HG03460 (cell line): ENCODE measurements around the gene GIPC3.
"Not testable (repeated sequence)": the region's sequence is repeated elsewhere in the genome, so short reads cannot be mapped to it uniquely, and the experiment has no call there.

Source experiments
- ATAC-seq: cut with Tn5 transposase; IDR thresholded peaks from one replicate; pipeline ENCODE4 v1.9.1; 2021; ENCODE audit not compliant: unreplicated experiment

GIPC3 gene

DNA sequence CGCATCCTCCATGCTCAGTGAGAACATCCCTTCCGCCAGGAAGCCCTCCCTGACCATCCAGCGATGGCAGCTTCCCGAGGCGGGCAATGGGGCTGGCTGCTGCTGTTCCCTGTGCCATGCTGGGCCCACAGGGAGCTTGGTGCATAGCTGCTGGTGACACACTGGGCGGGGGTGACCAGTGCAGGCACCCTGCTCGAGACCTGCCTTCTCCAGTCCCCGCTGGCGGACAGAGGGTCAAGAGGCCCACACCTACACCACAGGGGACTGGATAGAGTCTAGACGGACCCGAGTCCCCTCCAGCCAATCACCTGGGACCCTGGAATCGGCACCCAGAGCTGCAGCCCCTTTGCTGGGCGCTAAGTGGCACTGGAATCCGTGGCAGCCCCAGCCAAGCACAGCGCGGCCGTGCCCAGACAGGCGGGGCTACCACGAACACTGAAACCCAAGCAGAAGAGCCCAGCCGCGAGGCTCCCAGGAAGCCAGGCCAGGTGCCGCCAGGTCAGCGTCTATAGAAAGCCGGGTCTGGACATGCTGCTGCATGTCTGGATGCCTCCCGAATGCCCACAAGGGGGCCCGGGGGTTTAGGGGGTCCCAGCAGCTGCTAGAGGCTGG is 30.4 kb downstream of the GIPC3 start:
- ATAC-seq: no peak

DNA sequence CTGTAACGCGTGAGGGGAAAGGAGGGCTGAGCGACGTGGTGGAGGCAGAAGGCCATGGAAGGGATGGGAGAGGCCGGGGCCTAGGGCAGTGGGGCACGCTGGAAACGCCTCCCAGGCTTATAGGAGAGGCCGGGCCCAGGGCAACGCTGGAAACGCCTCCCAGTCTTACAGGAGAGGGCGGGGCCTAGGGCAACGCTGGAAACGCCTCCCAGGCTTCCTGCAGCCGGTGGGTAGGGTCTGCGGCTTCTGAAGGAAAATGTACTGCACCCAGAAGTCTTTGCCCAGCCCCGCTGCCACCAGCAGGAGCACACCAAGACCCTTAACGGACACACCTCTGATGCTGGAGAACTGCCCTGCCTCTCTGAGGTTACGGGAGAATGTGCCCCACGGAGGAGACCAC is 32.2 kb downstream of the GIPC3 start:
- ATAC-seq: no peak

DNA sequence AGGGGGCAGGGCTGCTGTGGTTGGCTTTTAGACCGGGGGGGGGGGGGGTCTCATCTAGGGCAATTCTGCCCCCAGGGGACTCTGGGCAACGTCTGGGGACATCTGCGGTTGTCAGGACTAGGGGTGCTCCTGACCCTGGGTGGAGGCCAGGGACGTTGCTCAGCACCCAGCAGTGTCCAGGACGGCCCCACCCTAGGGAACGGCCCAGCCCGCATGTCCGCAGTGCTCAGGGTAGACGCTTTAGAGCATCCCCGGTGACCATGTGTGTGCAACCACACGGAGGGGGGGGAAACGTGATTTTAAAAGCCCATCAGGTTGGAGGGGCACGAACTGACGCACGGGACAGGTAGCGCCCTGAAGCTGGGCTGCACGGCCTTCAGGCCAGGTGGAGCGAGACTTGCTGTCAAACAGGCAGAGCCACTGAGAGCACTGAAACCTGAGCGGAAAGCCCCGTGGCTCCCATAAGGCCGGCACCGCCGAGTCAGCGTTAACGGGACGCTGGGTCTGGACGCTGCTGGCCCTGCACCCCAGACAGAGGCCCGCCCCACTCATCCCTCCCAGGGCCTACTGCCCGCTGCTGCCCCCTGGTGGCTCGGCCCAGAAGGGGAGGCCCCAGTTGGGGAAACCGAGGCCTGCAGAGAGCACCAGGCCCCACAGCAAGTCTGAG is 33.0 kb downstream of the GIPC3 start:
- ATAC-seq: no peak

DNA sequence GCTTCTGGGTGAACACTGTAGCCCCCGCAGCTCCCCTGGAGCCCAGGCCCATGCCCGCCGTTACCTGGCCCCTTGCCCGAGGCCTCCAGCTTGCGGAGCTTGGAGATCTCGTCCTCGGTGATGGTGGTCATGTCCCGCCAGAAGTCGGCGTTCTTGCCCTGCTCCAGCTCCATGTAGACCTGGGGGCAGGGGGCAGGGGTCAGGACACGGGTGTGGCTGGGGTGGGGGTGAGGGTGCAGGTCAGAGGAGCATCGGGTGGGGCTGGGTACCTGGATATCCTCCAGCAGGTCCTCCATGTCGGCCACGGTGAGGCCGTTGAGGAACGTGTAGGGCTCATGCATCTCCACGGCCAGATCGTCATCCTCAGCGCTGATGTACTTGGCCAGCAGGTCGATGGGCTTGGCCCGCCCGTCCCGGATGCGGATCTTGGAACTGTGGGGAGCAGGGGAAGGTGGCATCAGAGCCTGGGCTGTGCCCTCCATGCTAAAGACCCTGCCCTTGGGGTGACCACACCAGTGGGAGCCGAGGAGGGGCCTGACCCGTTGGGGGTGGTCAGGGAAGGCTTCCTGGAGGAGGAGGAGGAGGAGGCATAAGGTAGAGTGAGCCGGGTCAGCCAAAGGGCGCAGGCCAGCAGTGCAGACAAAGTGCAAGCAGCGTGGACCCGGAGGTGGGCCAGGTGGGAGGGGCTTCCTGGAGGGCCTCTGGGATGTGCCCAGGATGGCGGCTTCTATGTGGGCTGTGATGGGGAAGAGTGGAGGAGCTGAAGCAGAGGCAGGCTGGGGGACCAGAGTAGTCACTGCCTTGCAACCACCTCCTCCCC is 33.7 kb downstream of the GIPC3 start:
- no peak for ATAC-seq

DNA sequence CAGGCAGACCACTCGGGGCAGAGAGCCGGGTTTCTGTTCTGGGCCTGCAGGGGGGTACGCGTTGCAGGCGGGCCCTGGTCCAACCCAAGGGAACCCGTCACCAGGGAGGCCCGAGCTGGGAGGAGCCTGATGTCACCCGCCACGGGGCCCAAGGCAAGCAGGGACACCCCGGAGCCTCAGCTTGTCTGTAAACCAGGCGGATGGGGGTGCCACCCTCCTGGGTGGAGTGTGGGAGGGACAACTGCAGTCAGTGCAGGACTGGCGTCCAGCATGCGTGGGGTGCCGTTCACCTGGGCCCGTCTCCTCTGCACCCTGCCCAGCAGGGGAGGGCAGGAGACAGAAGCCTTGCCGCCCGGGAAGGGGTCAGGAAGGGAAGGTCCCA is 34.3 kb downstream of the GIPC3 start:
- no peak for ATAC-seq

DNA sequence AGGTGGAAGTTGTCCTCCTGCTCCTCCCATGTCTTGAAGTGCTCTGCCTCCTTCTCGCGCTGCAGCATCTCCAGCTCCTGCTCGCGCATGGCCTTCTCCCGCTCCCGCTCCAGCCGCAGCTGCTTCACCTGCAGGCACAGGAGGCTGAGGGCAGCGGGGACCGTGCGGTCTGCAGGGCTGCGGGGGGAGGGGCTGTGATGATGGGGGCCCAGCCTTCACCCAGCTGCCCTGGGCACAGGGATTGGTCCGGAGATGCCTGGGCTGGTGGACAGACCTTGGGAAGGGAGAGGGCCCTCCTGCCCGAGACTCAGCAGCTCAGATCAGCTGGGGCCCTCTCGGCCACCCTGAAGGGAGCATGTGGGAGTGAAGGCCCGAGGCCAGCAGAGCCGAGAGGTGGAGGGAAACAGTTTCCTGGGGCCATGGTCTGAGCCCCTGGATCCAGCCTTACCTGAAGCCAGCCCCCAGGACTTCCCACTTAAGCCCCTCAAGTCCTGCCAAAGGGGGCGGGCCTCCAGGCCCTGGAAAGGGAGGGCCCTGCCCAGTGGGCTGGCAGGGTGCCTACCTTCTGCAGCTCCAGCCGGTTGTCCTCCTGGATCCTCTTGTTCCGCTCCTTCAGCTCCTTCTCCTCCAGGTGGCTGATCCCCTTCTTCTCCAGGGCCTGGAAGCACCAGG is 35.0 kb downstream of the GIPC3 start:
- no peak for ATAC-seq

DNA sequence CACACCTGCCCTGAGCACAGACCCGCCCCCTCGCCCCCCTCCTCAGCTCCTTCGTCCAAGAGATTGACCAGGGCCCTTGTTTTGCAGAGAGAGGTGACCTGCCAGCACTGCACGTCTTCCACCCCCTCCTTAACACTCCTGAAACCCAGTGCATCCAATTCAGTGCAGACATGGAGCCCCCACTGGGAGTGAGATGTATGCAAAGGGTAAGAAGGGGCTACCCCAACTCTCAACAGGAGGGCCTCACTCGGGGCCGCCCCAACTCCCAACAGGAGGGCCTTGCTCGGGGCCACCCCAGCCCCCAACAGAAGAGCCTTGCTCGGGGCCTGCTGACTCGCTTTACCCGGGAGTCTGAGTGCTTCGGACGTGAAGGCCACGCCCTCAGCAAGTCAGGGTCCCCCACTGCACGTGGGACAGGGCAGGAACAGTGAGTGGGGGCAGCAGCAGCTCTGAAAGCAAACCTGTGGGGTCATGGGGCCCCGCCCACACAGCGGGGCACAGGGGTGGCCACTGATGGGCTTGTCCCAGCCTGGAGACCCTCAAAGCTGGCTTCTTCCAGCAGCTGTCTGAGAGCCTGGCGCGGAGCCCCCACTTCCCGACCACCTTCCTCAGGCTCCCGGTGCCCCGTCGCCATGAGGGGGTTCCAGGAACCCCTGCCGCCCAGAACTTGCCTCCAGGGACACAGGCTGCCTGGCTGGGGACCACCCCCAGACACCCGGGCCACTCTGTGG is 35.7 kb downstream of the GIPC3 start:
- no peak for ATAC-seq

DNA sequence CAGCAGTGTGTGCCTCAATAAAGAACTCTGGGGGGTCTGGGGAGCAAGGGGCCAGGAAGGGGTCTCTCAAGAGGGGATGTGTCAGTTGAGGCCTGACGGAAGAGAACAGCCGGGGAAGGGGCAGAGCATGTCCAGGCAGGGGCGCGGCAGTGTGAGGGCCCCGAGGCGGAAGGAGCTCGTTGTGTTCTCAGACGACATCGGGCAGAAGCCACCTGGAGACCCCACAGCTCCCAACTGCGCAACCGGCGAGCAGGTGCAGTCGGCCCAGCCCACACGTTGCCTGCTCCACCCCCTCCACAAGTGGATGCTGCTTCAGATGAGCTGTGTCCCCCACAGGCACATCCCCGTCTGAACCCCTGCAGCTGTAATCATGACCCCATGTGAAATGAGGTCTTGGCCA is 36.4 kb downstream of the GIPC3 start:
- ATAC-seq: no peak

DNA sequence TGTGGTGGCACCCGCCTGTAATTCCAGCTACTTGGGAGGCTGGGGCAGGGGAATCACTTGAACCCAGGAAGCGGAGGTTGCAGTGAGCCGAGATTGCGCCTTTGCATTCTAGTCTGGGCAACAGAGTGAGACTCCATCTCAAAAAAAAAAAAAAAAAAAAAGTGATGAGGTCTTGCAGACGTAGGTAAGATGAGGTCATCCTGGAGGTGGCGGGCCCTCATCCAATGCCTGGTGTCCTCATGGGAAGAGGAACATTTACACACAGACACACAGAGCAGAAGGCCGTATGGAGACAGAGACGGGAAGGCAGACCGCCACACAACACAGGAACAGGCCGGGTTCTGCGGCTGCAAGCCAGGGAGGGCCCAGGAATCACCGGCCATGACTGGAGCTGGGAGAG is 36.9 kb downstream of the GIPC3 start:
- no peak for ATAC-seq

DNA sequence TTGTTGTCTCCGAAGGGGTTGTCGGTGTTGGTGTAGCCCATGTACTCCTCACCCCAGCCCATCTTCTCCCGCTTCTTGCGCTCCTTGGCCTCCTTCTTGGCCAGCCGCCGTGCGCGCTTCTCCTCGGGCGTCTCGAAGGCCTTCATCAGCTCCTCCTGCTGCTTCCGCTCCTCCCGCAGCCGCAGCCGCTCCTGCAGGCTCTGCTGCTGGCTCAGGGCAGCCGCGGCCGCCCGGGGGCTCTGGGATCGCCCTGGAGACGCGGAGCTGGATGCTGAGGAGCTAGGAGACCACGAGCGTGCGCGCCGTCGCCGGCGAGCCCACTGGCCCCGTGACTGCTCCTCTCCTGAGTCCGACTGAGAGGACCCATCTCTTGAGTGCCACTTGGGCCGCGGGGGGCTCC is 38.4 kb downstream of the GIPC3 start:
- no peak for ATAC-seq

DNA sequence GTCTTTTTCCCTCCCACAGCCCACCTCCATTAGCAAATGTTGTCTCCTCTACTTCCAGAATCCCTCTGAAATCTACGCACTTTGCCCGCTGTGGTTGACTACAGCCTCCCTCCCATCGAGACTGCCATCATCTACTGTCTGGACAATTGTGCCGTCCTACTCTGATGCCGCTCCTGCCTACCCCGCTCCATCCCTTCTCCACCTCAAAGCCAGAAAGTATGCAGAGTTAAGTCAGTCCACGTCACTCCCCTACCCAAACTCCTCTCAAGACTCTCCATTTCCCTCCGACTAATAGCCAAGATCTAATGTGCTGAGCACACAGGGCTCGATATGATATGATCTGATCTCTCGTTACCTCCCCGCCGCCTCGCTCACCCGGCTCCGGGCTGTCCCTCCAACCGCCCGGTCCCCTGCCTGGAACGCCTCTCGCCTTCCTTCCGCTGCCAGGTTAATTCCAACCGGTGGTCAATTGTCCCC is 40.8 kb downstream of the GIPC3 start:
- no peak for ATAC-seq

DNA sequence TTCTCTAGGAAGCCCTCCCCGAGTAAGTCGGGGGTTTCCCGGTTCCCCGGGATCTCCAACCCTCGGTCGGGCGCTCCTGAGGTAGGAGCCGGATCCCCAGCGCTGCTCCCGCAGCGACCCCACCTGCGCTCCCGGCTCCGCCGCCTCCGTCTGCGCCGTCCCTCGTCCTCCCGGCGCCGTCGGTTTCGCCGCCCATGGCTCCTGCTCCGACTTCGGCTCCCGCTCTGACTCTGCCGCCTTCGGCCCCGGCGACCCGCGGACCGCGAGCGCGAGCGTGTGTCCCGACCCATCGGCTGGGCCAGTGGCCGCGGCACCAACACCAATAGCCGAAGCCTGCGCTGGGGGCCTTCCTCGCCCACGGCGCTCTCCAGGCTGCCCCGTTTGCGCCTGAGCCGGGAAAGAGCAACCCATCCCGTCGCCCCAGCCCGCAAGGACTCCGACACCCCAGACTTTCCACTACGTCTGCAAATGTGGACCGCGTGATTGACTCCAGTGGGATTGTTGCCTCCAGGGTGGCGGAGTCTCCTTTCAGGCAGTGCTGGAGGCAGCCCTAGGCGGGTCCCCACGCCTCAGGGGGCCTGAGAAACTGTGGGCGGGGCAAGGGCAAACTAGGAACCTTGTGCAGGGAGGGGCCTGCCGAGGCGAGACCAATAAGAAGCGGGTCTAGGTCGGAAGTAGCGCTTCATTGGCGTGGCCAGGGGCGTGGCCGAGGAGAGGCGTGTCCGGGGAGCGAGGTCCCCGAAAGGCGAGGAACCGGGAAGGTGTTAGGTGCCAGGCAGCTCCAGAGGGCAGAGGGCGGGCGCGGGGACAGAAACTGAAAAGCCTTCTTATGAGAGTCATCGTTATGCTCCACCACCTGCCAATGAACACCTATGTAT is 41.4 kb downstream of the GIPC3 start, which contains the start of gene CACTIN:
Gene CACTIN, minus strand, starts transcription at position 318 of the 878 bp plus-strand sequence. Its CDS starts 28 bp downstream, at position 290.
- ATAC-seq: peak; percentile 79

DNA sequence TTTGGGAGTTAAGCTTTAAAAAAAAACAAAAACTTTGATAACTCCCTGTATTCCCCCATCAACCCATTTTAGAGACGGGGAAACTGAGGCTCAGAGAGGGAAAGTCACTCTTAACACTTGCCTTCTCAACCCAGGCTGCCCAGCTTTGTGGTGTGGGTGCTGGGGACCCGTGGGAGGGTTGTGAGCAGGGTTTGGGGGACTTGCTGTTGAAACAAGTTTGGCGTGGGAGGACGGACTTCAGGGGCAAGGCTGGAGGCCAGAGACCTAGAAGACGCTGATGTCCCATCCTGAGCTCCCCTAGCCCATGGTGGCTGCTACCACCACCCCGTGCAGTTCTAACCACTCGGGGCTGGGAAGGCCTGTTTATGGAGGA is 42.1 kb downstream of the GIPC3 start:
- no peak for ATAC-seq

DNA sequence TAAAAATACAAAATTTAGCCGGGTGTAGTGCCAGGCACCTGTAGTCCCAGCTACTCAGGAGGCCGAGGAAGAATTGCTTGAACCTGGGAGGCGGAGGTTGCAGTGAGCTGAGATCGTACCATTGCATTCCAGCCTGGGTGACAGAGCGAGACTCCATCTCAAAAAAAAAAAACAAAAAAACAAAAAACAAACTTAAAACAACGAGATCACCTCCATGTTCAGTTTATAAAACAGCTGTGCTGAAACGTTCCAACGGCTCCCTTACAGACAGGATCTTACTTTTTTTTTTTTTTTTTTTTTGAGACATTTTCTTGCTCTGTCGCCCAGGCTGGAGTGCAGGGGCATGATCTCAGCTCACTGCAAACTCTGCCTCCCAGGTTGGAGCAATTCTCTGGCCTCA is 43.5 kb downstream of the GIPC3 start:
- ATAC-seq: not testable (repeated sequence)

DNA sequence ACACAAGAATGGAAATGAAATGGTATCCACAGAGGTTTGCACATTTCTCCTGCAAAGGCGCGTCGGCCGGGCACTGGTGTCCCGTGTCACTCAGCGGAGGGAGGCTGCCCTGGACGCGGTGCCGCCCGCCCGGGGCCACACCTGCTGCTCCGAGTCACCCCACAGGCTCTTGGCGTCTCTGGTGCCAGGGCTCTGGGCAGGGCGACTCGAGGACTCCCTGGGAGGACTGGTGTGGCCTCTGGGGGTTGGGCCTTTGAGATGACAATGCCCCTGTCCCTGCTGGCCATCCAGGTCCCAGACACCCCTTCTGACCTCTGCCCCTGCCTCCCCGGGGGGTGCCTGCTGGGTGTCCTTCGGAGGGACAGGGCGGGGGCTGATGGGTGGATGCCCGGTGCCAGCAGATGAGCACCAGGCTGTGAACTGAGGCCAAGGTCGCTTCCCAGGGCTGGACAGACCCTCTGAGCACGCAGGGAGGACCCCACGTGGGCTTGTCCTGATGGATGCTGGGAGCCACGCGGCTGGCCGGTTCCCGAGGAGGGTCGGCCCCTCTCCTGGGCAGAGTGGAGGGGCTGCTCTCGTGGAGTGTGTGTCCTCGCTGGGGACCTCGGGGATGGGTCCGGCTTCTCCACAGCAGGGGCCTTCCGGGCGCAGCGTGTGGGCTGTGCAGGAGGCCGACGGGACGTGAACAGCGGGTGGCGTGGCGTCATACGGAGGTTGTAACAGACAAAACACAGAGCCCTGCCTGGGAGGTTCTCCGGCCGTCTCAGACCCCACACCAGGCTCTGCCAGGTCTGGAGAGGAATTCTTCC is 46.0 kb downstream of the GIPC3 start:
- ATAC-seq: no peak

DNA sequence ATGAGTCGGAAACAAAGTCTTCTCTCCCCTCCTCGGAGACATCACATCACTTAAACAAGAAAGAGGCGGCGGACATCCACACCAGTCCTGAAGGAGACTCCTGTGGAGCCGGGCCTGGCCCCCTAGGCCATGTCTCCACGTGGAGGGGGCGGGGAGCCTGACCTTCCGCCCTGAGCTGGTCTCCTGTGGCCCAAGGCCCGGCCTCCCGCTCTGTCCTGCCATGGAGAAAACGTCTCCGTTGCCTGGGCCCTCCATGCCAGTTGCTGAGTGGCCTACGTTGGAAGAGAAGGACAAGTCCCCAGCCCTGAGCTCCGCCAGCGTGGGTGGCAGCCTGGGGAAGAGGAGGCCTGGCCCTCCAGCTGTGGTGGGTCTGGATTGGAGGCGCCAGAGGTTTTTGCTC is 46.8 kb downstream of the GIPC3 start:
- no peak for ATAC-seq

DNA sequence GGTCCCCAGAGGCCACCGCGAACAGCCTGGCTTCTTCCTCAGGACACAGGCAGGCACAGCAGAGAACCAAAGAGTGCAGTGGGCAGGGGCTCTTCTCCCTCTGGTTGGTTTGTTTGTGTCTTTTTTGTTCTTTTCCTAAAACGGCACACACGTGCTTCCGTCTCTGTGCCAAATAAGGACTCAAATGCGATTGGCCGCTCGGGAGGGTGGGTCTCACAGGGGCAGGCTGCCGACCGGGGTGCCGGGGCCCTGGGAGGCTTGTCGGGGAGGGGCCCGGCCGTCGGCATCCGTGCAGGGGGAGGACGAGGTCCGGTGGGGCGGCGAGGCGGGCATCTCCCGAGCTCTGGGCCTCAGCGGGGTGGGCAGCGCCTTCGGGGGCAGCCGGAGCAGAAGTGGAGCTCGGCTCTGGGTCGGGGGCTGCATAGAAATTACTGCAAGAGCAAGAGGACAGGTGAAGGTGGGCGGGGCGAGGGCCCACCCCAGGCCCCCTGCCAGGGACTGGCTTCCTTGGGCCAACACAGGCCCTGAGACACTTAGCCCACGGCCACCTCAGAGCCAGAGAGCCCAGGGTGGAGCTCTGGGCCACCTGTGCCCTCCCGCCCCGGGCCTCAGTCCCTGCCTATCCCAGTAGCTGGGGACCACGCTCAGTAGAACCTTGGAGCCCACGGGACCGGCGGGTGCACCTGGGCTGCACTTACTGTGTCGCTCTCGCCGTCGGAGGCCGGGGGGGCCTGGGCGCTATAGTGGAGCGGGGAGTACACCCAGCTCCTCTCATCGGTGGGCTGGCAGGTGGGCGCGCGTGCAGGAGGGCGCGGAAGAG is 47.7 kb downstream of the GIPC3 start:
- no peak for ATAC-seq

DNA sequence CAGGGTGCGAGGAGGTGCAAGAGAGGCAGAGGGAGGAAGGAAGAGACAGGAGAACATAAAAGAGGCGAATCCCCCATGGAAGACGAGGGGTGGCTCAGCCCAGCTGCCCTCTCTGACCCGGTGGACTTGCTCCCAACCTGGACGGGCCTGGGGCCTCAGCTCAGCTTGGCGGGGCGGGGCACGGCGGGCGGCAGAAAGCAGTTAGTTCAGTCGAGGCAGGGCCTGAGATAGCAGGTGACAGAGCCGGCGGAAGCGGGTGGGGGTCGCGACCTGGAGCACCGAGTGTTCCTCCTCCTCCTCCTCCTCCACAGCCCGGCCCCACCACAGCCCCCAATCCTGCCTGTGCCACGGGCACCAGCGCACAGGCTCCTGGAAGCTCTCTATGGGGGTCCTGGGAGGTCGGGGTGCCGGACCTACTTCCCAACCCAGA is 48.3 kb downstream of the GIPC3 start:
- no peak for ATAC-seq
